ENCODE results near the gene CNOT3. TPM values are rescaled to one million over a fixed set of nuclear protein-coding genes. Genes with fewer than 3 reads are reported as not detected.
A peak's percentile ranks its signal among the peaks of the same experiment; 100 is the strongest.

CNOT3 gene
- total and polyA plus RNA-seq, 2 of the 13 experiments (the other 11 are each of a cell fraction or from before 2014, with no cell fraction given), result 4.3 to 5.8 TPM

DNA sequence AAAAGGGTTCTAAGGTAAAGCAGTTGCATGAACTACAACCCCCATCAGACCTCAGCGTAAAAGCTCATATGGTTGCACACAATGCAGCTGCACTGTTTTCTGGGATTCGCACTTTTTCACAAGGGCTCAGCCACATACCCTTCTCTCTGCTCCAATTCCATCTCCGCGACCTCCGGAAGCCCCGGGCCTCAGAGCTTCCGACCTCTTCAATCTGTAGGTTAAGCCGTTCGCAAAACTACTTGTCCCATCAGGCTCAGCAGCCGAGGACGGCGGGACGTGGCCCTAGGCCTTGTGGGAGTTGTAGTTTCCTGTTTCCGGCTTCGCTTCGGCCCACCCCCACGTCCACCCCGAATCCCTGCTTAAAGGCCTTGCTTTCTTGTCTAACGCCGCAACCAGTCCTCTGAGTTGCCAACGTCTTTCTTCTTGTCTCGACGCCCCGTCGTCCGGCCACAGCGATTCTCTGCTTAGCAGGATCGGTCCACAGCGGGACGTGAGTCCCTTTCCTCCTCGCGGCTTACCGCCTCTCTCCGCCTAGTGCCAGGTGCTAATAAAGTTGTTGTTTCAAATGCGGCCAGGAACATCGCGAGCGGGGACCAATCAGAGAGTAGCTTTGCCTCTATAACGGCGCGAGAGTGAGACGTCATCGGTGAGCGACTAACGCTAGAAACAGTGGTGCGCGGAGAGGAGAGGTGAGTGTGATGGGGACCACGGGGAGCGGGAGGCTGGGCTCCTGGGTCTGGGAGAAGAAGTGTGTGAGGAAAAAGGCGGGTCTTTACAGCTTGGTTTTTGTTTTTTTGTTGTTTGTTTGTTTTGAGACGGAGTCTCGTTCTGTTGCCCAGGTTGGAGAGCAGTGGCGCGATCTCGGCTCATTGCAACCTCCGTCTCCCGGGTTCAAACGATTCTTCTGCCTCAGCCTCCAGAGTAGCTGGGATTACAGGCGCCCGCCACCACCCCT lies 22.2 kb upstream of the CNOT3 start, which contains the start of the genes PRPF31 and TFPT (continued):
- TF ChIP-seq ZNF713 (CRISPR knock-in tag; IDR thresholded peaks at IDR 0.05) (no peak), FOXC1 (CRISPR knock-in tag; IDR thresholded peaks at IDR 0.05; ENCODE audit: borderline replicate concordance) (peak; percentile 52; the same call in 1 of the 2 replicates), ZNF703 (CRISPR knock-in tag; IDR thresholded peaks at IDR 0.05; ENCODE audit: borderline replicate concordance) (no peak; the same call in 1 of the 2 replicates), ELF1 (CRISPR knock-in tag; IDR thresholded peaks at IDR 0.05) (peak; percentile 87), NFE2L2 (IDR thresholded peaks at IDR 0.05; ENCODE audit: low read length) (no peak), ZNF550 (CRISPR knock-in tag; IDR thresholded peaks at IDR 0.05; ENCODE audit: borderline replicate concordance) (no peak), ZNF263 (CRISPR knock-in tag; IDR thresholded peaks at IDR 0.05) (no peak), MTF2 (CRISPR knock-in tag; IDR thresholded peaks at IDR 0.05; ENCODE audit: borderline replicate concordance) (no peak), ZNF274 (CRISPR knock-in tag; IDR thresholded peaks at IDR 0.05) (peak; percentile 46; the same call in 1 of the 2 replicates), ATF7 (IDR thresholded peaks at IDR 0.05) (no peak), ATF7 (CRISPR knock-in tag; IDR thresholded peaks at IDR 0.05) (peak; percentile 60), PTBP1 (IDR thresholded peaks at IDR 0.05; ENCODE audit: low read depth, low read length, poor library complexity, severe bottlenecking) (no peak), ZNF331 (CRISPR knock-in tag; IDR thresholded peaks at IDR 0.05) (peak; percentile 62; the same call in 1 of the 2 replicates), ZNF317 (CRISPR knock-in tag; IDR thresholded peaks at IDR 0.05) (peak; percentile 59; the same call in 1 of the 2 replicates), MBNL3 (CRISPR knock-in tag; conservative IDR thresholded peaks at IDR 0.05) (no peak), ATAD3A (CRISPR knock-in tag; IDR thresholded peaks at IDR 0.05) (no peak), ZNF563 (CRISPR knock-in tag; IDR thresholded peaks at IDR 0.05) (peak; percentile 40; the same call in 1 of the 2 replicates), ZNF253 (CRISPR knock-in tag; IDR thresholded peaks at IDR 0.05; ENCODE audit: borderline replicate concordance) (0 out of 2 replicates have a peak, but pooled peaks have one; percentile 23)
- TF ChIP-seq, protein P1, sequence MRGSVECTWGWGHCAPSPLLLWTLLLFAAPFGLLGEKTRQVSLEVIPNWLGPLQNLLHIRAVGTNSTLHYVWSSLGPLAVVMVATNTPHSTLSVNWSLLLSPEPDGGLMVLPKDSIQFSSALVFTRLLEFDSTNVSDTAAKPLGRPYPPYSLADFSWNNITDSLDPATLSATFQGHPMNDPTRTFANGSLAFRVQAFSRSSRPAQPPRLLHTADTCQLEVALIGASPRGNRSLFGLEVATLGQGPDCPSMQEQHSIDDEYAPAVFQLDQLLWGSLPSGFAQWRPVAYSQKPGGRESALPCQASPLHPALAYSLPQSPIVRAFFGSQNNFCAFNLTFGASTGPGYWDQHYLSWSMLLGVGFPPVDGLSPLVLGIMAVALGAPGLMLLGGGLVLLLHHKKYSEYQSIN (CRISPR knock-in tag; IDR thresholded peaks at IDR 0.05; ENCODE audit: borderline replicate concordance), result no peak
- TF ChIP-seq, protein P2, sequence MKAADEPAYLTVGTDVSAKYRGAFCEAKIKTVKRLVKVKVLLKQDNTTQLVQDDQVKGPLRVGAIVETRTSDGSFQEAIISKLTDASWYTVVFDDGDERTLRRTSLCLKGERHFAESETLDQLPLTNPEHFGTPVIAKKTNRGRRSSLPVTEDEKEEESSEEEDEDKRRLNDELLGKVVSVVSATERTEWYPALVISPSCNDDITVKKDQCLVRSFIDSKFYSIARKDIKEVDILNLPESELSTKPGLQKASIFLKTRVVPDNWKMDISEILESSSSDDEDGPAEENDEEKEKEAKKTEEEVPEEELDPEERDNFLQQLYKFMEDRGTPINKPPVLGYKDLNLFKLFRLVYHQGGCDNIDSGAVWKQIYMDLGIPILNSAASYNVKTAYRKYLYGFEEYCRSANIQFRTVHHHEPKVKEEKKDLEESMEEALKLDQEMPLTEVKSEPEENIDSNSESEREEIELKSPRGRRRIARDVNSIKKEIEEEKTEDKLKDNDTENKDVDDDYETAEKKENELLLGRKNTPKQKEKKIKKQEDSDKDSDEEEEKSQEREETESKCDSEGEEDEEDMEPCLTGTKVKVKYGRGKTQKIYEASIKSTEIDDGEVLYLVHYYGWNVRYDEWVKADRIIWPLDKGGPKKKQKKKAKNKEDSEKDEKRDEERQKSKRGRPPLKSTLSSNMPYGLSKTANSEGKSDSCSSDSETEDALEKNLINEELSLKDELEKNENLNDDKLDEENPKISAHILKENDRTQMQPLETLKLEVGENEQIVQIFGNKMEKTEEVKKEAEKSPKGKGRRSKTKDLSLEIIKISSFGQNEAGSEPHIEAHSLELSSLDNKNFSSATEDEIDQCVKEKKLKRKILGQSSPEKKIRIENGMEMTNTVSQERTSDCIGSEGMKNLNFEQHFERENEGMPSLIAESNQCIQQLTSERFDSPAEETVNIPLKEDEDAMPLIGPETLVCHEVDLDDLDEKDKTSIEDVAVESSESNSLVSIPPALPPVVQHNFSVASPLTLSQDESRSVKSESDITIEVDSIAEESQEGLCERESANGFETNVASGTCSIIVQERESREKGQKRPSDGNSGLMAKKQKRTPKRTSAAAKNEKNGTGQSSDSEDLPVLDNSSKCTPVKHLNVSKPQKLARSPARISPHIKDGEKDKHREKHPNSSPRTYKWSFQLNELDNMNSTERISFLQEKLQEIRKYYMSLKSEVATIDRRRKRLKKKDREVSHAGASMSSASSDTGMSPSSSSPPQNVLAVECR (CRISPR knock-in tag; IDR thresholded peaks at IDR 0.05; ENCODE audit: borderline replicate concordance), result peak; percentile 94
- TF ChIP-seq, protein P3, sequence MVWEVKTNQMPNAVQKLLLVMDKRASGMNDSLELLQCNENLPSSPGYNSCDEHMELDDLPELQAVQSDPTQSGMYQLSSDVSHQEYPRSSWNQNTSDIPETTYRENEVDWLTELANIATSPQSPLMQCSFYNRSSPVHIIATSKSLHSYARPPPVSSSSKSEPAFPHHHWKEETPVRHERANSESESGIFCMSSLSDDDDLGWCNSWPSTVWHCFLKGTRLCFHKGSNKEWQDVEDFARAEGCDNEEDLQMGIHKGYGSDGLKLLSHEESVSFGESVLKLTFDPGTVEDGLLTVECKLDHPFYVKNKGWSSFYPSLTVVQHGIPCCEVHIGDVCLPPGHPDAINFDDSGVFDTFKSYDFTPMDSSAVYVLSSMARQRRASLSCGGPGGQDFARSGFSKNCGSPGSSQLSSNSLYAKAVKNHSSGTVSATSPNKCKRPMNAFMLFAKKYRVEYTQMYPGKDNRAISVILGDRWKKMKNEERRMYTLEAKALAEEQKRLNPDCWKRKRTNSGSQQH (CRISPR knock-in tag; IDR thresholded peaks at IDR 0.05; ENCODE audit: low read depth), result peak; percentile 94
- TF ChIP-seq, protein P4, sequence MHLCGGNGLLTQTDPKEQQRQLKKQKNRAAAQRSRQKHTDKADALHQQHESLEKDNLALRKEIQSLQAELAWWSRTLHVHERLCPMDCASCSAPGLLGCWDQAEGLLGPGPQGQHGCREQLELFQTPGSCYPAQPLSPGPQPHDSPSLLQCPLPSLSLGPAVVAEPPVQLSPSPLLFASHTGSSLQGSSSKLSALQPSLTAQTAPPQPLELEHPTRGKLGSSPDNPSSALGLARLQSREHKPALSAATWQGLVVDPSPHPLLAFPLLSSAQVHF (CRISPR knock-in tag; IDR thresholded peaks at IDR 0.05), result no peak

All from HepG2 (cell line).